PC-9 (cell line): Measurements from ENCODE around the gene PCGF1. TPM values are rescaled to one million over a fixed set of nuclear protein-coding genes. Genes with fewer than 3 reads are reported as not detected.

Experiments used
- BruUV-seq: library from RNA; stranded (reverse); fragments of 400-500 nt; replicated peaks from 2 replicates; lab custom pipeline; 2021; lab: Mats Ljungman, UMichigan
- CTCF ChIA-PET: fragments of 300-600 bp; sonication (Branson Sonifier 250); formaldehyde crosslinking; loops from one replicate; lab custom pipeline; 2022; ENCODE audit warnings: antibody characterized with exemption; lab: Charles Lee
- POLR2A ChIA-PET: fragments of 300-600 bp; sonication (Branson Sonifier 250); formaldehyde crosslinking; loops from one replicate; lab custom pipeline; 2022; ENCODE audit warnings: antibody characterized with exemption; ENCODE audit not compliant: unreplicated experiment; lab: Charles Lee
- DNase-seq, 2 experiments: peaks; one replicate each; pipeline versions ENCODE4 v3.0.0 to v3.0.0-alpha.2; 2015 to 2022; ENCODE audit warnings: mixed read lengths in 1 of 2
- H2AFZ ChIP-seq: fragments of 200-600 bp; sonication (generic); 2 replicates; pipeline ENCODE4 v1.8.1; 2017; ENCODE audit warnings: antibody characterized with exemption
- H3F3A ChIP-seq: fragments of 200-600 bp; sonication (generic); 2 replicates; pipeline ENCODE4 v1.8.1; 2017; ENCODE audit warnings: antibody characterized with exemption, mild to moderate bottlenecking, low read depth; ENCODE audit not compliant: insufficient read depth
- H3K27ac ChIP-seq: fragments of 200-600 bp; sonication (generic); 2 replicates; pipeline ENCODE4 v1.6.1; 2016; ENCODE audit warnings: mixed run types
- H3K27me3 ChIP-seq: fragments of 200-600 bp; sonication (generic); 2 replicates; pipeline ENCODE4 v1.6.1; 2016; ENCODE audit warnings: low read depth, mixed run types; ENCODE audit not compliant: insufficient read depth
- H3K36me3 ChIP-seq: fragments of 200-600 bp; sonication (generic); 2 replicates; pipeline ENCODE4 v1.6.1; 2016; ENCODE audit warnings: low read depth, mixed run types
- H3K4me1 ChIP-seq: fragments of 200-600 bp; sonication (generic); replicated peaks from 2 replicates; pipeline ENCODE4 v1.6.1; 2016; ENCODE audit warnings: mixed run types; ENCODE audit not compliant: insufficient read depth
- H3K4me2 ChIP-seq: fragments of 200-600 bp; sonication (generic); 2 replicates; pipeline ENCODE4 v1.6.1; 2017; ENCODE audit warnings: mixed run types
- H3K4me3 ChIP-seq: fragments of 200-600 bp; sonication (generic); 2 replicates; pipeline ENCODE4 v1.6.1; 2016; ENCODE audit warnings: mixed run types
- H3K79me2 ChIP-seq: fragments of 200-600 bp; sonication (generic); 2 replicates; pipeline ENCODE4 v1.6.1; 2017; ENCODE audit warnings: low read depth, mixed run types
- H3K9me2 ChIP-seq: fragments of 200-600 bp; sonication (generic); 2 replicates; pipeline ENCODE4 v1.8.1; 2017; ENCODE audit warnings: mild to moderate bottlenecking; ENCODE audit not compliant: insufficient read depth
- H3K9me3 ChIP-seq: fragments of 200-600 bp; sonication (generic); 2 replicates; pipeline ENCODE4 v1.8.1; 2016; ENCODE audit warnings: low read depth; ENCODE audit not compliant: insufficient read depth
- H4K20me1 ChIP-seq: fragments of 200-600 bp; sonication (generic); 2 replicates; pipeline ENCODE4 v1.8.1; 2017; ENCODE audit not compliant: insufficient read depth
- EZH2 ChIP-seq: fragments of 200-600 bp; sonication (generic); IDR thresholded peaks from 2 replicates; pipeline ENCODE4 v1.8.0; 2017; ENCODE audit warnings: antibody characterized with exemption, low read depth
- intact Hi-C: fragments of 100-400 bp; cut with micrococcal nuclease; formaldehyde crosslinking; loops from one replicate; pipeline ENCODE4 v1.10.0; 2022; ENCODE audit not compliant: unreplicated experiment
- total RNA-seq: library from RNA; stranded (reverse); gene quantifications from 2 replicates; pipeline ENCODE4 v1.2.3, GENCODE V29; 2021
- TF ChIP-seq, protein P1 (sequence below): fragments of 200-600 bp; sonication (generic); conservative IDR thresholded peaks from 2 replicates; pipeline ENCODE4 v1.6.1; 2017; ENCODE audit warnings: mixed run types, antibody characterized with exemption, mild to moderate bottlenecking, moderate library complexity

PCGF1 gene
- total RNA-seq, 1 experiment from 2014 or later: 31.3 TPM

DNA sequence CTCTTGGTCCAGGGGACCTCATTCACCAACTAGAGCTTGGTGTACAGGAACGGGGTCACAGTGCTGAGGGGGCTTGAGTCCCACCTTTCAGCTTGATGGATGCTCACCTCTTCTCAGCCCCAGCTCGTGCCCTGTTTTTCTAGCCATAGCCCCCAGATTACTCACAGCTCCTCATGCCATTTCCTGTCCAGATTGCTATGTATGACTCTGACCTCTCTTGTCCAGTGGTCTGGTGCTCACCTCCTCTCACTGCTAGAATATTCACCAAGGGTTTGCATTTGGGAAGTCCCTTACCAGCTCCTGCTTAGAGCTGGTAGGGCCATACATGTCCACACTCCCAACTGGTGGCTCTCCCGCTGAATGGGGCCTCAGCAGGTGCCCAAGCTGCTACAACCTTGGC, 13.9 kb downstream of the PCGF1 start:
- peaks cover 12% of the 10 kb centered on the region for H3K4me1 ChIP-seq
- no peak overlapping the region for H2AFZ ChIP-seq
- no peaks in the 10 kb centered on the region for H4K20me1 ChIP-seq
- ChIA-PET POLR2A (no interaction called here), CTCF (no interaction called here)
- H3F3A ChIP-seq: peaks cover 3% of the 10 kb centered on the region; the same call in 1 of the 2 replicates
- BruUV-seq: no TSS peak
- no peaks in the 10 kb centered on the region for H3K27me3 ChIP-seq
- H3K9me2 ChIP-seq: no peaks in the 10 kb centered on the region
- H3K4me3 ChIP-seq: no peak overlapping the region
- intact Hi-C loops: no loop called here
- H3K36me3 ChIP-seq: no peaks in the 10 kb centered on the region
- no peak overlapping the region for H3K4me2 ChIP-seq
- H3K79me2 ChIP-seq: 0 out of 2 replicates have a peak, but pooled peaks cover 6% of the 10 kb centered on the region
- H3K9me3 ChIP-seq: no peaks in the 10 kb centered on the region
- TF ChIP-seq, protein P1, sequence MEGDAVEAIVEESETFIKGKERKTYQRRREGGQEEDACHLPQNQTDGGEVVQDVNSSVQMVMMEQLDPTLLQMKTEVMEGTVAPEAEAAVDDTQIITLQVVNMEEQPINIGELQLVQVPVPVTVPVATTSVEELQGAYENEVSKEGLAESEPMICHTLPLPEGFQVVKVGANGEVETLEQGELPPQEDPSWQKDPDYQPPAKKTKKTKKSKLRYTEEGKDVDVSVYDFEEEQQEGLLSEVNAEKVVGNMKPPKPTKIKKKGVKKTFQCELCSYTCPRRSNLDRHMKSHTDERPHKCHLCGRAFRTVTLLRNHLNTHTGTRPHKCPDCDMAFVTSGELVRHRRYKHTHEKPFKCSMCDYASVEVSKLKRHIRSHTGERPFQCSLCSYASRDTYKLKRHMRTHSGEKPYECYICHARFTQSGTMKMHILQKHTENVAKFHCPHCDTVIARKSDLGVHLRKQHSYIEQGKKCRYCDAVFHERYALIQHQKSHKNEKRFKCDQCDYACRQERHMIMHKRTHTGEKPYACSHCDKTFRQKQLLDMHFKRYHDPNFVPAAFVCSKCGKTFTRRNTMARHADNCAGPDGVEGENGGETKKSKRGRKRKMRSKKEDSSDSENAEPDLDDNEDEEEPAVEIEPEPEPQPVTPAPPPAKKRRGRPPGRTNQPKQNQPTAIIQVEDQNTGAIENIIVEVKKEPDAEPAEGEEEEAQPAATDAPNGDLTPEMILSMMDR: no peak
- TF ChIP-seq EZH2: no peak
- peak in 1 of 2 experiments; percentile 22 for DNase-seq
- H3K27ac ChIP-seq: no peak overlapping the region

DNA sequence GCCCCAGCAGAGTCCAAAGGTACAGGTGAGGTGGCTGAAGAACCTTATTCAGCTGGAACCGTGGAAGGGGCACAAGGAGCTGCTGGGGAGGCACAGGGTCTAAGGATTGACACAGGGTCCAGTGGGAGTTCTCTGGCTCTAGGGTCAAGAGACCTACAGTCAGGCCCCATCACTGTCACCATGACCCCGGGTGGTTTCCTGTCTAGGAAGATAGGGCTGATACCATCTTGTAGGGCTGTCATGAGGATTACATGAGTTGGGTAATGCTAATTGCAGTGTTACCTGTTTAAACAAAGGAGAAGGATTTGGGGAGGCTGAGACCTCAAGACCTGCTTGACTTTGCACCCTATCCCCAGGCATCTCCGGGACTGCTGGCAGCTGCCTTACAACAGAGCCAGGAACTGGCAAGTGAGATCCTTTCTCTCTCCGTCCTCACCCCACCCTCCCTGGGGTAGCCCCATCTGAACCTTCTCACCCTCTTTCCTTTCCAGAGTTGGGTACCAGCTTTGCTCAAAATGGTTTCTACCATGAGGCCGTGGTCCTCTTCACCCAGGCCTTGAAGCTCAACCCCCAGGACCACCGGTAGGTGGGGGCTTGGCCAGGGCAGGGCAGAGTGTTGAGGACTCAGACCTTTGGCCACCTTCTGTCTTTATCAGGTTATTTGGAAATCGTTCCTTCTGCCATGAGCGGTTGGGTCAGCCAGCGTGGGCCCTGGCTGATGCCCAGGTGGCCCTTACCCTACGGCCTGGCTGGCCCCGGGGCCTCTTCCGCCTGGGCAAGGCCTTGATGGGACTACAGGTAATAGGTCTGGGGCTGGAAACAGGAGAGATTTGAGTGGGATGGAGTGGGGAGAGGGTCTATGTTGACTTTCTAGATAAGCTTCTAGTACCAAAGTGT, 15.6 kb downstream of the PCGF1 start:
- Histone ChIP-seq H2AFZ (no peak overlapping the region), H3F3A (peaks cover 14% of the 10 kb centered on the region), H3K27me3 (no peaks in the 10 kb centered on the region), H3K9me2 (no peaks in the 10 kb centered on the region), H4K20me1 (no peaks in the 10 kb centered on the region), H3K4me3 (no peak overlapping the region), H3K27ac (no peak overlapping the region), H3K36me3 (no peaks in the 10 kb centered on the region), H3K9me3 (no peaks in the 10 kb centered on the region), H3K4me2 (no peak overlapping the region), H3K4me1 (peaks cover 13% of the 10 kb centered on the region; the same call in 1 of the 2 replicates), H3K79me2 (no peaks in the 10 kb centered on the region)
- intact Hi-C loops: no loop called here
- BruUV-seq: no TSS peak
- POLR2A ChIA-PET: no interaction called here
- TF ChIP-seq EZH2: no peak
- TF ChIP-seq, protein P1: no peak
- DNase-seq: peak in 1 of 2 experiments; percentile 33
- CTCF ChIA-PET: interaction anchor here (0.5 kb wide), 1 partner anchor 21 kb away, joined by 9 read pairs; no protein-coding TSS in a partner anchor

DNA sequence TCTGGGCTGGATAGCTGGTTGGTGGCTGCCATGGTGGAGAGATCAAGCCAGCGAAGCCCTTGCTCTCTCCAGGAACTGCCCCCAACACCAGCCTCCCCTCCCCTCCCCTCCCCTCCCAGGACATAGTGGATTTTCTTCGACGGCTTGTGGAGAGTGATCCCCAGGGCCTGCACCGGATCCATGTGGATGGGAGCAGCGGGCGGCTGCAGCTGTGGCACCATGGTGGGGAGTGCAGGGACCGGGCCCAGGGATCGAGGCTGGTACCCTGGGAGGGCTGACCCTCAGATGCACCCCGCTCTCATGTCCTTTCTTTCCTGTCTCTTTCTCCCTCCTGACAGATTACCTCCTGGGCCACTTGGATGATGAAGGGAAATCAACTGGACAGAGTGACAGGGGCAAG, 17.6 kb downstream of the PCGF1 start:
- BruUV-seq: no TSS peak
- intact Hi-C loops: loop anchor here (10.0 kb wide), 1 partner anchor 165 kb away; the partner anchor contains the start of gene SEMA4F
- H3K9me3 ChIP-seq: no peaks in the 10 kb centered on the region
- no peaks in the 10 kb centered on the region for H3K9me2 ChIP-seq
- H3K36me3 ChIP-seq: no peaks in the 10 kb centered on the region
- H3K27ac ChIP-seq: no peak overlapping the region
- no peak overlapping the region for H3K4me3 ChIP-seq
- no peak for TF ChIP-seq EZH2
- TF ChIP-seq, protein P1: no peak
- no peaks in the 10 kb centered on the region for H3K79me2 ChIP-seq
- CTCF ChIA-PET: no interaction called here
- no peak for DNase-seq
- H3K4me2 ChIP-seq: no peak overlapping the region
- H3K27me3 ChIP-seq: no peaks in the 10 kb centered on the region
- peaks cover 15% of the 10 kb centered on the region for H3F3A ChIP-seq
- H2AFZ ChIP-seq: no peak overlapping the region
- H3K4me1 ChIP-seq: peaks cover 12% of the 10 kb centered on the region; the same call in 1 of the 2 replicates
- POLR2A ChIA-PET: no interaction called here
- H4K20me1 ChIP-seq: no peaks in the 10 kb centered on the region
